HEK293 (cell line): ENCODE results near the gene CSF1.

Experiments
- CTCF ChIA-PET: fragments of 350-600 bp; formaldehyde crosslinking; extraction: SDS; loops from one replicate; lab custom pipeline; 2021; ENCODE audit warnings: antibody characterized with exemption; lab: Yijun Ruan, JAX
- POLR2A ChIA-PET: fragments of 300-600 bp; formaldehyde crosslinking; extraction: SDS; loops from one replicate; lab custom pipeline; 2020; ENCODE audit warnings: antibody characterized with exemption, inconsistent platforms; lab: Yijun Ruan, JAX
- H3K27ac ChIP-seq: fragments of 200-500 bp; sonication (Bioruptor generic); 2 replicates; pipeline ENCODE4 v1.5.1; 2014; ENCODE audit warnings: low read depth, low read length, control low read depth, inconsistent platforms; ENCODE audit errors: extremely low read depth
- H3K36me3 ChIP-seq, 2 experiments: fragments of 200-500 bp in 1 of 2; sonication (Bioruptor generic) in 1 of 2; 1 replicate in 1 of 2; 2 replicates in 1 of 2; pipeline ENCODE4 v1.5.1; 2014 to 2017; ENCODE audit warnings: inconsistent platforms in 2 of 2, low read length in 2 of 2; ENCODE audit not compliant: control insufficient read depth in 2 of 2, insufficient read depth in 1 of 2
- H3K4me1 ChIP-seq: fragments of 200-500 bp; sonication (Bioruptor generic); 2 replicates; pipeline ENCODE4 v1.5.1; 2014; ENCODE audit warnings: mild to moderate bottlenecking, low read length, inconsistent platforms; ENCODE audit not compliant: control insufficient read depth, insufficient read depth
- H3K4me3 ChIP-seq: 2 replicates; pipeline ENCODE4 v1.5.1; 2011; ENCODE audit warnings: low read depth, mild to moderate bottlenecking, control low read depth, low read length, moderate library complexity
- H3K9me3 ChIP-seq: fragments of 200-500 bp; sonication (Bioruptor generic); 2 replicates; pipeline ENCODE4 v1.5.1; 2014; ENCODE audit warnings: low read depth, low read length, inconsistent platforms; ENCODE audit not compliant: control insufficient read depth, insufficient read depth
- BCL11B ChIP-seq: fragments of 450-650 bp; formaldehyde crosslinking; IDR thresholded peaks from 2 replicates; pipeline ENCODE4 v1.5.1; 2016; ENCODE audit warnings: low read depth, missing biosample characterization, missing genetic modification characterization
- IKZF3 ChIP-seq: fragments of 450-650 bp; IDR thresholded peaks from 2 replicates; pipeline ENCODE4 v1.5.0; 2018; ENCODE audit warnings: missing biosample characterization, mild to moderate bottlenecking, missing genetic modification characterization, moderate library complexity
- ZNF133 ChIP-seq: fragments of 450-650 bp; formaldehyde crosslinking; IDR thresholded peaks from 2 replicates; pipeline ENCODE4 v1.5.1; 2016; ENCODE audit warnings: missing biosample characterization, missing genetic modification characterization
- ZNF184 ChIP-seq: fragments of 450-650 bp; IDR thresholded peaks from 2 replicates; pipeline ENCODE4 v1.5.1; 2018; ENCODE audit warnings: missing biosample characterization, mild to moderate bottlenecking, missing genetic modification characterization
- ZNF335 ChIP-seq: fragments of 450-650 bp; formaldehyde crosslinking; conservative IDR thresholded peaks from 2 replicates; pipeline ENCODE4 v1.5.1; 2016; ENCODE audit warnings: missing biosample characterization, missing genetic modification characterization
- ZNF473 ChIP-seq: fragments of 450-650 bp; formaldehyde crosslinking; IDR thresholded peaks from 2 replicates; pipeline ENCODE4 v1.5.1; 2017; ENCODE audit warnings: missing biosample characterization, missing genetic modification characterization
- ZNF610 ChIP-seq: fragments of 450-650 bp; formaldehyde crosslinking; IDR thresholded peaks from 2 replicates; pipeline ENCODE4 v1.5.1; 2016; ENCODE audit warnings: missing biosample characterization, missing genetic modification characterization, borderline replicate concordance
- ZNF664 ChIP-seq: fragments of 450-650 bp; formaldehyde crosslinking; IDR thresholded peaks from 2 replicates; pipeline ENCODE4 v1.5.1; 2016; ENCODE audit warnings: missing biosample characterization, missing genetic modification characterization
- ZNF670 ChIP-seq: fragments of 450-650 bp; formaldehyde crosslinking; IDR thresholded peaks from 2 replicates; pipeline ENCODE4 v1.5.1; 2016; ENCODE audit warnings: missing biosample characterization, missing genetic modification characterization, low read depth
- ZNF791 ChIP-seq: fragments of 450-650 bp; formaldehyde crosslinking; IDR thresholded peaks from 2 replicates; pipeline ENCODE4 v1.5.1; 2016; ENCODE audit warnings: missing biosample characterization, missing genetic modification characterization
- TF ChIP-seq, protein P1 (sequence below): fragments of 450-650 bp; formaldehyde crosslinking; IDR thresholded peaks from 2 replicates; pipeline ENCODE4 v1.5.1; 2016; ENCODE audit warnings: missing biosample characterization, missing genetic modification characterization
- TF ChIP-seq, protein P2 (sequence below): fragments of 450-650 bp; formaldehyde crosslinking; IDR thresholded peaks from 2 replicates; pipeline ENCODE4 v1.5.1; 2016; ENCODE audit warnings: missing biosample characterization, missing genetic modification characterization
- TF ChIP-seq, protein P3 (sequence below): fragments of 450-650 bp; formaldehyde crosslinking; IDR thresholded peaks from 2 replicates; pipeline ENCODE4 v1.5.1; 2017; ENCODE audit warnings: missing biosample characterization, missing genetic modification characterization
- TF ChIP-seq, protein P4 (sequence below): fragments of 450-650 bp; formaldehyde crosslinking; IDR thresholded peaks from 2 replicates; pipeline ENCODE4 v1.5.1; 2016; ENCODE audit warnings: missing biosample characterization, missing genetic modification characterization
- TF ChIP-seq, protein P5 (sequence below): IDR thresholded peaks from 2 replicates; pipeline ENCODE4 v1.6.1; 2011; ENCODE audit warnings: mild to moderate bottlenecking, low read depth, low read length, borderline replicate concordance
- TF ChIP-seq, protein P6 (sequence below): fragments of 450-650 bp; formaldehyde crosslinking; IDR thresholded peaks from 2 replicates; pipeline ENCODE4 v1.5.1; 2016; ENCODE audit warnings: missing biosample characterization, missing genetic modification characterization

The CSF1 gene

DNA sequence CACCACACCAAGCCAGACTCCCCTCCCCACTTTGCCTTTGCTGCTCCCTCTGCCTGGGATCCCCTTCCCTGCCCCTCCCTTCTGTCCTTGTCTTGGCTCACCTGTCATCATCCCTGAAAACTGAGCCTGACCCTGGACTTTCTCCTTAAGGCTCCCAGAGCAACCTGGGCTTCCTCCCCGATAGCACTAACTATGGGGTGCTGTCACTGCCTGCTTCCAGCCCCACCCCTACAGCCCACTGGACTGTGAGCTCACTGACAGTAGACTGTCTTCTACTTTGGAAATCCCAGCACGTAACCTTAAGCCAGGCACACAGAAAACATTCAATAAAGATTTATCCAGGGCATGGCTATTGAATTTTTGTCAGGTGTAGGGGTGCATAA is 9.5 kb upstream of the CSF1 start:
- CTCF ChIA-PET: no interaction called here

DNA sequence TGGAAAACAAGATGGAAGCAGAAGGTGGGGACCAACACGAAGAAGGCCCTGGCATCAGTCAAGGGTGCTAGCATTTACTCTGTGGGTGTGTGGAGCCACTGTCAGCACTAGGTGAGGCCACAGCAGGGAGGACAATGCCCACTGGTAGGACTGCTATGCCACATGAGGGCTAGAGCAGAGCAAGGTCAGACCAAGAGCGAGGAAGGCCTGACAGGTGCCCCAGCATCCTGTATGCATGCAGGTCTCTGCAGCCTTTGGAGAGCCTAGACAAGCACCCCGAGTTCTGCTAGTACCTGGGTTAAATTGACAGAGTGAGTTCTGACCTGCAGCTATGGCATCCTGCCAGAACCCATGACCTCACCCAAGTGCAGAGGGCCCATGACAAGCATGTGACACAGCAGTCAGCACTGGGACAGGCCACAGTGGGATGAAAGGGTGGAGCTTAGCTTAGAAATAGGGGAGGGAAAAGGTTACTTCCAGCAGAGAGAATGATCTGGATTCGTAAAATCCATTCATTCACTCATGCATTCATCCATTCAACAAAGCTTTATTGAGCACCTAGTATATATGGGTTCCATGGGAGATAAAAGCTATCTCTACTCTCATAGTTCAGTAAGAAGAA is 9.0 kb upstream of the CSF1 start:
- Histone ChIP-seq H3K4me1 (no peaks in the 10 kb centered on the region), H3K4me3 (no peak overlapping the region), H3K36me3 (no peaks in the 10 kb centered on the region), H3K9me3 (no peaks in the 10 kb centered on the region), H3K27ac (no peak overlapping the region)
- CTCF ChIA-PET: interaction anchor here (0.6 kb wide), 1 partner anchor 16 kb away, joined by 3 read pairs; no protein-coding TSS in a partner anchor
- POLR2A ChIA-PET: no interaction called here
- TF ChIP-seq, protein P1, sequence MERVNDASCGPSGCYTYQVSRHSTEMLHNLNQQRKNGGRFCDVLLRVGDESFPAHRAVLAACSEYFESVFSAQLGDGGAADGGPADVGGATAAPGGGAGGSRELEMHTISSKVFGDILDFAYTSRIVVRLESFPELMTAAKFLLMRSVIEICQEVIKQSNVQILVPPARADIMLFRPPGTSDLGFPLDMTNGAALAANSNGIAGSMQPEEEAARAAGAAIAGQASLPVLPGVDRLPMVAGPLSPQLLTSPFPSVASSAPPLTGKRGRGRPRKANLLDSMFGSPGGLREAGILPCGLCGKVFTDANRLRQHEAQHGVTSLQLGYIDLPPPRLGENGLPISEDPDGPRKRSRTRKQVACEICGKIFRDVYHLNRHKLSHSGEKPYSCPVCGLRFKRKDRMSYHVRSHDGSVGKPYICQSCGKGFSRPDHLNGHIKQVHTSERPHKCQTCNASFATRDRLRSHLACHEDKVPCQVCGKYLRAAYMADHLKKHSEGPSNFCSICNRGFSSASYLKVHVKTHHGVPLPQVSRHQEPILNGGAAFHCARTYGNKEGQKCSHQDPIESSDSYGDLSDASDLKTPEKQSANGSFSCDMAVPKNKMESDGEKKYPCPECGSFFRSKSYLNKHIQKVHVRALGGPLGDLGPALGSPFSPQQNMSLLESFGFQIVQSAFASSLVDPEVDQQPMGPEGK (tag by site-specific recombination): peak; percentile 47; the same call in 1 of the 2 replicates
- TF ChIP-seq ZNF610 (tag by site-specific recombination) (no peak), IKZF3 (no peak), ZNF473 (no peak), ZNF184 (tag by site-specific recombination) (peak; percentile 39; the same call in 1 of the 2 replicates), ZNF670 (tag by site-specific recombination) (no peak), BCL11B (tag by site-specific recombination) (no peak), ZNF664 (tag by site-specific recombination) (peak; percentile 98), ZNF335 (peak; percentile 32; the same call in 1 of the 2 replicates)
- TF ChIP-seq, protein P2, sequence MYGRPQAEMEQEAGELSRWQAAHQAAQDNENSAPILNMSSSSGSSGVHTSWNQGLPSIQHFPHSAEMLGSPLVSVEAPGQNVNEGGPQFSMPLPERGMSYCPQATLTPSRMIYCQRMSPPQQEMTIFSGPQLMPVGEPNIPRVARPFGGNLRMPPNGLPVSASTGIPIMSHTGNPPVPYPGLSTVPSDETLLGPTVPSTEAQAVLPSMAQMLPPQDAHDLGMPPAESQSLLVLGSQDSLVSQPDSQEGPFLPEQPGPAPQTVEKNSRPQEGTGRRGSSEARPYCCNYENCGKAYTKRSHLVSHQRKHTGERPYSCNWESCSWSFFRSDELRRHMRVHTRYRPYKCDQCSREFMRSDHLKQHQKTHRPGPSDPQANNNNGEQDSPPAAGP (tag by site-specific recombination): 0 out of 2 replicates have a peak, but pooled peaks have one; percentile 19
- TF ChIP-seq, protein P3, sequence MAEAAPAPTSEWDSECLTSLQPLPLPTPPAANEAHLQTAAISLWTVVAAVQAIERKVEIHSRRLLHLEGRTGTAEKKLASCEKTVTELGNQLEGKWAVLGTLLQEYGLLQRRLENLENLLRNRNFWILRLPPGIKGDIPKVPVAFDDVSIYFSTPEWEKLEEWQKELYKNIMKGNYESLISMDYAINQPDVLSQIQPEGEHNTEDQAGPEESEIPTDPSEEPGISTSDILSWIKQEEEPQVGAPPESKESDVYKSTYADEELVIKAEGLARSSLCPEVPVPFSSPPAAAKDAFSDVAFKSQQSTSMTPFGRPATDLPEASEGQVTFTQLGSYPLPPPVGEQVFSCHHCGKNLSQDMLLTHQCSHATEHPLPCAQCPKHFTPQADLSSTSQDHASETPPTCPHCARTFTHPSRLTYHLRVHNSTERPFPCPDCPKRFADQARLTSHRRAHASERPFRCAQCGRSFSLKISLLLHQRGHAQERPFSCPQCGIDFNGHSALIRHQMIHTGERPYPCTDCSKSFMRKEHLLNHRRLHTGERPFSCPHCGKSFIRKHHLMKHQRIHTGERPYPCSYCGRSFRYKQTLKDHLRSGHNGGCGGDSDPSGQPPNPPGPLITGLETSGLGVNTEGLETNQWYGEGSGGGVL (tag by site-specific recombination): peak; percentile 7; the same call in 1 of the 2 replicates
- TF ChIP-seq, protein P4, sequence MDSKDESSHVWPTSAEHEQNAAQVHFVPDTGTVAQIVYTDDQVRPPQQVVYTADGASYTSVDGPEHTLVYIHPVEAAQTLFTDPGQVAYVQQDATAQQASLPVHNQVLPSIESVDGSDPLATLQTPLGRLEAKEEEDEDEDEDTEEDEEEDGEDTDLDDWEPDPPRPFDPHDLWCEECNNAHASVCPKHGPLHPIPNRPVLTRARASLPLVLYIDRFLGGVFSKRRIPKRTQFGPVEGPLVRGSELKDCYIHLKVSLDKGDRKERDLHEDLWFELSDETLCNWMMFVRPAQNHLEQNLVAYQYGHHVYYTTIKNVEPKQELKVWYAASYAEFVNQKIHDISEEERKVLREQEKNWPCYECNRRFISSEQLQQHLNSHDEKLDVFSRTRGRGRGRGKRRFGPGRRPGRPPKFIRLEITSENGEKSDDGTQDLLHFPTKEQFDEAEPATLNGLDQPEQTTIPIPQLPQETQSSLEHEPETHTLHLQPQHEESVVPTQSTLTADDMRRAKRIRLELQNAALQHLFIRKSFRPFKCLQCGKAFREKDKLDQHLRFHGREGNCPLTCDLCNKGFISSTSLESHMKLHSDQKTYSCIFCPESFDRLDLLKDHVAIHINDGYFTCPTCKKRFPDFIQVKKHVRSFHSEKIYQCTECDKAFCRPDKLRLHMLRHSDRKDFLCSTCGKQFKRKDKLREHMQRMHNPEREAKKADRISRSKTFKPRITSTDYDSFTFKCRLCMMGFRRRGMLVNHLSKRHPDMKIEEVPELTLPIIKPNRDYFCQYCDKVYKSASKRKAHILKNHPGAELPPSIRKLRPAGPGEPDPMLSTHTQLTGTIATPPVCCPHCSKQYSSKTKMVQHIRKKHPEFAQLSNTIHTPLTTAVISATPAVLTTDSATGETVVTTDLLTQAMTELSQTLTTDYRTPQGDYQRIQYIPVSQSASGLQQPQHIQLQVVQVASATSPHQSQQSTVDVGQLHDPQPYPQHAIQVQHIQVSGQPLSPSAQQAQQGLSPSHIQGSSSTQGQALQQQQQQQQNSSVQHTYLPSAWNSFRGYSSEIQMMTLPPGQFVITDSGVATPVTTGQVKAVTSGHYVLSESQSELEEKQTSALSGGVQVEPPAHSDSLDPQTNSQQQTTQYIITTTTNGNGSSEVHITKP: peak; percentile 86
- TF ChIP-seq, protein P5, sequence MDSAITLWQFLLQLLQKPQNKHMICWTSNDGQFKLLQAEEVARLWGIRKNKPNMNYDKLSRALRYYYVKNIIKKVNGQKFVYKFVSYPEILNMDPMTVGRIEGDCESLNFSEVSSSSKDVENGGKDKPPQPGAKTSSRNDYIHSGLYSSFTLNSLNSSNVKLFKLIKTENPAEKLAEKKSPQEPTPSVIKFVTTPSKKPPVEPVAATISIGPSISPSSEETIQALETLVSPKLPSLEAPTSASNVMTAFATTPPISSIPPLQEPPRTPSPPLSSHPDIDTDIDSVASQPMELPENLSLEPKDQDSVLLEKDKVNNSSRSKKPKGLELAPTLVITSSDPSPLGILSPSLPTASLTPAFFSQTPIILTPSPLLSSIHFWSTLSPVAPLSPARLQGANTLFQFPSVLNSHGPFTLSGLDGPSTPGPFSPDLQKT: no peak
- TF ChIP-seq, protein P6, sequence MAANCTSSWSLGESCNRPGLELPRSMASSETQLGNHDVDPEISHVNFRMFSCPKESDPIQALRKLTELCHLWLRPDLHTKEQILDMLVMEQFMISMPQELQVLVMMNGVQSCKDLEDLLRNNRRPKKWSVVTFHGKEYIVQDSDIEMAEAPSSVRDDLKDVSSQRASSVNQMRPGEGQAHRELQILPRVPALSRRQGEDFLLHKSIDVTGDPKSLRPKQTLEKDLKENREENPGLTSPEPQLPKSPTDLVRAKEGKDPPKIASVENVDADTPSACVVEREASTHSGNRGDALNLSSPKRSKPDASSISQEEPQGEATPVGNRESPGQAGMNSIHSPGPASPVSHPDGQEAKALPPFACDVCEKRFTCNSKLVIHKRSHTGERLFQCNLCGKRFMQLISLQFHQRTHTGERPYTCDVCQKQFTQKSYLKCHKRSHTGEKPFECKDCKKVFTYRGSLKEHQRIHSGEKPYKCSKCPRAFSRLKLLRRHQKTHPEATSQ (tag by site-specific recombination): no peak

More for the DNA sequence above, 9.5 kb upstream of the CSF1 start:
- Histone ChIP-seq H3K27ac (no peak overlapping the region), H3K36me3 (no peaks in the 10 kb centered on the region), H3K4me3 (no peak overlapping the region), H3K9me3 (no peaks in the 10 kb centered on the region), H3K4me1 (no peaks in the 10 kb centered on the region)
- POLR2A ChIA-PET: no interaction called here
- TF ChIP-seq, protein P3 (tag by site-specific recombination): 0 out of 2 replicates have a peak, but pooled peaks have one; percentile 20
- TF ChIP-seq ZNF791: no peak
- TF ChIP-seq ZNF133 (tag by site-specific recombination): no peak
